ENCODE results near the gene RYR1.
"Not testable (repeated sequence)": the region's sequence is repeated elsewhere in the genome, so short reads cannot be mapped to it uniquely, and the experiment has no call there.

The RYR1 gene

DNA sequence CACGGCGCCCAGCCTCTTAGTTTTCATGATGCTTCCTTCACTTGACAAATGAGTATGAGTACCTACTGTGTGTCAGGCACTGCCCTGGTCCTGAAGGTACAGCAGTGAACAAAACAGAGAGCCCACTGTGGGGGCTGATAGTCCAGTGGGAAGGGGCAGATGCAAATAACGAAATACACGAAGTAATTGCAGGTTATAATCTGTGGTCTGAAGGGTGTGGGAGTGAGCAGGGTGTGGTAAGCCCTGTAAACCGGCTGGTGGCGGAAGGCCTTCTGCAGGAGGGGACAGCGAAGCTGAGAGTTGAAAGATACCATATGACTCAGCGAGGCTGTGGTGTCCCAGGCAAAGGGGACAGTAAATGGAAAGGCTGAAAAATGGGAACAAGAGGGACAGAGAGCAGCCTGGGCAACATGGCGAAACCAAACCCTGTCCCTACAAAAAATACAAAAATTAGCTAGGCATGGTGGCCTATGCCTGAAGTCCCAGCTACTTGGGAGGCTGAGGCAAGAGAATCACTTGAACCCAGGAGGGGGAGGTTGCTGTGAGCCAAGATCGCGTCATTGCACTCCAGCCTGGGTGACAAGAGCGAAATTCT, 123.8 kb downstream of the RYR1 start:
- Histone ChIP-seq H3K9ac (ENCODE audit: low read depth, low read length, poor library complexity, severe bottlenecking) (no peak overlapping the region), H3K4me3 (ENCODE audit: low read length, poor library complexity, severe bottlenecking) (no peak overlapping the region)

DNA sequence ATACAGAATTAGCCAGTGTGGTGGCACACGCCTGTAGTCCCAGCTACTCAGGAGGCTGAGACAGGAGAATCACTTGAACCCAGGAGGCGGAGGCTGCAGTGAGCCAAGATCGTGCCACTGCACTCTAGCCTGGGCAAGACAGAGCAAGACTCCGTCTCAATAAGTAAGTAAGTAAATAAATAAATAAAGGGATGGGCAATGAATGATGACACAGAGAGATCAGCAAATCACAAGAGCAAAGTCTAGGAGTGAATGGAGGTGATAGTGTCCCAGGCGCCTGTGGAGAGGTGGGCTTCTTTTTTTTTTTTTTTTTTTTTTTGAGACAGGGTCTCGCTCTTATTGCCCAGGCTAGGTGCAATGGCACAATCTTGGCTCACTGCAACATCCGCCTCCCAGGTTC, 125.4 kb downstream of the RYR1 start:
- not testable (repeated sequence) for H3F3A ChIP-seq (ENCODE audit: low read depth); H3K9me3 ChIP-seq (ENCODE audit: insufficient read depth, low read depth, low read length); H3K9me2 ChIP-seq (replicated peaks; ENCODE audit: low read depth, low read length); H3K4me1 ChIP-seq (ENCODE audit: insufficient read depth, low read length, poor library complexity, severe bottlenecking); H2AFZ ChIP-seq (ENCODE audit: low read length); H4K20me1 ChIP-seq (ENCODE audit: insufficient read depth, low read length, poor library complexity, severe bottlenecking); H3K79me2 ChIP-seq (ENCODE audit: insufficient read depth, low read length); H3K4me2 ChIP-seq (ENCODE audit: low read depth, low read length, poor library complexity, severe bottlenecking); H3K27me3 ChIP-seq (ENCODE audit: insufficient read depth, low read length, poor library complexity, severe bottlenecking); H3K36me3 ChIP-seq (ENCODE audit: insufficient read depth, low read length); H3K4me3 ChIP-seq (ENCODE audit: low read length, poor library complexity, severe bottlenecking); H3K9ac ChIP-seq (ENCODE audit: low read depth, low read length, poor library complexity, severe bottlenecking)

More for the DNA sequence above, 123.8 kb downstream of the RYR1 start:
- H3K36me3 ChIP-seq (ENCODE audit: insufficient read depth, low read length), result no peaks in the 10 kb centered on the region
- no peaks in the 10 kb centered on the region for H4K20me1 ChIP-seq (ENCODE audit: insufficient read depth, low read length, poor library complexity, severe bottlenecking)
- no peak overlapping the region; the same call in 1 of the 2 replicates for H2AFZ ChIP-seq (ENCODE audit: low read length)
- H3K79me2 ChIP-seq (ENCODE audit: insufficient read depth, low read length), result no peaks in the 10 kb centered on the region
- H3K9me3 ChIP-seq (ENCODE audit: insufficient read depth, low read depth, low read length), result no peaks in the 10 kb centered on the region
- H3K4me1 ChIP-seq (ENCODE audit: insufficient read depth, low read length, poor library complexity, severe bottlenecking), result no peaks in the 10 kb centered on the region
- H3F3A ChIP-seq (ENCODE audit: low read depth), result no peaks in the 10 kb centered on the region
- no peaks in the 10 kb centered on the region for H3K27me3 ChIP-seq (ENCODE audit: insufficient read depth, low read length, poor library complexity, severe bottlenecking)
- TF ChIP-seq EZH2phosphoT487 (IDR thresholded peaks at IDR 0.05; ENCODE audit: borderline replicate concordance), result no peak
- TF ChIP-seq, protein P1, sequence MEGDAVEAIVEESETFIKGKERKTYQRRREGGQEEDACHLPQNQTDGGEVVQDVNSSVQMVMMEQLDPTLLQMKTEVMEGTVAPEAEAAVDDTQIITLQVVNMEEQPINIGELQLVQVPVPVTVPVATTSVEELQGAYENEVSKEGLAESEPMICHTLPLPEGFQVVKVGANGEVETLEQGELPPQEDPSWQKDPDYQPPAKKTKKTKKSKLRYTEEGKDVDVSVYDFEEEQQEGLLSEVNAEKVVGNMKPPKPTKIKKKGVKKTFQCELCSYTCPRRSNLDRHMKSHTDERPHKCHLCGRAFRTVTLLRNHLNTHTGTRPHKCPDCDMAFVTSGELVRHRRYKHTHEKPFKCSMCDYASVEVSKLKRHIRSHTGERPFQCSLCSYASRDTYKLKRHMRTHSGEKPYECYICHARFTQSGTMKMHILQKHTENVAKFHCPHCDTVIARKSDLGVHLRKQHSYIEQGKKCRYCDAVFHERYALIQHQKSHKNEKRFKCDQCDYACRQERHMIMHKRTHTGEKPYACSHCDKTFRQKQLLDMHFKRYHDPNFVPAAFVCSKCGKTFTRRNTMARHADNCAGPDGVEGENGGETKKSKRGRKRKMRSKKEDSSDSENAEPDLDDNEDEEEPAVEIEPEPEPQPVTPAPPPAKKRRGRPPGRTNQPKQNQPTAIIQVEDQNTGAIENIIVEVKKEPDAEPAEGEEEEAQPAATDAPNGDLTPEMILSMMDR (conservative IDR thresholded peaks at IDR 0.05; ENCODE audit: low read length), result no peak; the same call in none of the 2 replicates
- no peak overlapping the region for H3K4me2 ChIP-seq (ENCODE audit: low read depth, low read length, poor library complexity, severe bottlenecking)
- H3K9me2 ChIP-seq (replicated peaks; ENCODE audit: low read depth, low read length), result no peaks in the 10 kb centered on the region

DNA sequence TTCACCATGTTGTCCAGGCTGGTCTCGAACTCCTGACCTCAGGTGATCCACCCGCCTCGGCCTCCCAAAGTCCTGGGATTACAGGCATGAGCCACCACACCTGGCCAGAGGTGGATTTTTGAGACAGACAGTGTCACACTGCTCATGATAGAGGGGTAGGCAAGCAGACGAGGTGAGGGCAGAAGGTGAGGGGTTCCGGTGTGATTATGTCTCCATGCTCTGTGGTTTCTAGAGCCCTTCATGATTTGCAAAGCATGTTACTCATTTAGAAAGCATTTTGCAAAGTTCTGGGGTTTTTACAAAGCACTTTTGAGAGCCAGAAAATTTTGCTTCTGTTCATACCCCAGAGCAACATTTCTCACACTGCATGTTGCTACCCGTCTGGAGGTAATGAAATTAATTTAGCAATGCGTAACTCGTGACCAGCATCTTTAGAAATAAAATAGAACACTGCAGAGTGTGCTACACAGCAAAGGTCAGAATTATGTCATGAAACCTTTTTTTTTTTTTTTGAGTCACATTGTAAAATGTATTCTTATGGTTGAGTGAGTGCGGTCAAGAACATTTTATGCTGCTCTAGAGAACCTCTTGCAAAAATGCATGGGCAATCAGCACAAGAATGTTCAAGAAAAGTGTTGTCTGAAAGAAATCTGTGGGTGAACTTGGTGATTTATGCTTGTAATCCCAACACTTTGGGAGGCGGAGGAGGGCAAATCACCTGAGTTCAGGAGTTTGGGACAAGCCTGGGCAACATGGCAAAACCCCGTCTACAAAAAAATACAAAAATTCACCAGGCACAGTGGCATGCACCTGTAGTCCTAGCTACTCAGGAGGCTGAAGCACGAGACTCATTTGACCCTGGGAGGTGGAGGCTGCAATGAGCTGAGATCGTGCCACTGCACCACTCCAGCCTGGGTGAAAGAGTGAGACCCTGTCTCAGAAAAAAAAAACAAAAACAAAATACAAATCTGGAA, 126.2 kb downstream of the RYR1 start:
- TF ChIP-seq, protein P1 (conservative IDR thresholded peaks at IDR 0.05; ENCODE audit: low read length), result no peak
- no peak for TF ChIP-seq EZH2phosphoT487 (IDR thresholded peaks at IDR 0.05; ENCODE audit: borderline replicate concordance)
- H3K4me2 ChIP-seq (ENCODE audit: low read depth, low read length, poor library complexity, severe bottlenecking), result no peak overlapping the region
- no peaks in the 10 kb centered on the region for H3K36me3 ChIP-seq (ENCODE audit: insufficient read depth, low read length)
- no peaks in the 10 kb centered on the region for H3K27me3 ChIP-seq (ENCODE audit: insufficient read depth, low read length, poor library complexity, severe bottlenecking)
- no peak overlapping the region for H2AFZ ChIP-seq (ENCODE audit: low read length)
- no peak overlapping the region for H3K4me3 ChIP-seq (ENCODE audit: low read length, poor library complexity, severe bottlenecking)
- H3K9me2 ChIP-seq (replicated peaks; ENCODE audit: low read depth, low read length), result no peaks in the 10 kb centered on the region
- no peaks in the 10 kb centered on the region for H4K20me1 ChIP-seq (ENCODE audit: insufficient read depth, low read length, poor library complexity, severe bottlenecking)
- no peak overlapping the region for H3K9ac ChIP-seq (ENCODE audit: low read depth, low read length, poor library complexity, severe bottlenecking)
- no peaks in the 10 kb centered on the region for H3K9me3 ChIP-seq (ENCODE audit: insufficient read depth, low read depth, low read length)
- H3K4me1 ChIP-seq (ENCODE audit: insufficient read depth, low read length, poor library complexity, severe bottlenecking), result no peaks in the 10 kb centered on the region
- no peaks in the 10 kb centered on the region for H3F3A ChIP-seq (ENCODE audit: low read depth)
- H3K79me2 ChIP-seq (ENCODE audit: insufficient read depth, low read length), result no peaks in the 10 kb centered on the region

Data from Loucy (cell line).